MM.1S (cell line): ENCODE results near the gene PLAAT5.

Experiments
- EZH2 ChIP-seq: fragments of 300-600 bp; sonication (generic); optimal IDR thresholded peaks from 2 replicates; pipeline ENCODE3; 2017; ENCODE audit warnings: low read depth, mild to moderate bottlenecking, antibody characterized with exemption, low read length, mixed read lengths
- TF ChIP-seq, protein P1 (sequence below): fragments of 300-600 bp; sonication (generic); IDR thresholded peaks from 2 replicates; pipeline ENCODE4 v1.5.1; 2016; ENCODE audit warnings: antibody characterized with exemption, low read length, mixed read lengths

GRCh38 chr11:63491636-63492372 lies 837 bp upstream of the PLAAT5 start:
- no peak for TF ChIP-seq EZH2
- TF ChIP-seq, protein P1, sequence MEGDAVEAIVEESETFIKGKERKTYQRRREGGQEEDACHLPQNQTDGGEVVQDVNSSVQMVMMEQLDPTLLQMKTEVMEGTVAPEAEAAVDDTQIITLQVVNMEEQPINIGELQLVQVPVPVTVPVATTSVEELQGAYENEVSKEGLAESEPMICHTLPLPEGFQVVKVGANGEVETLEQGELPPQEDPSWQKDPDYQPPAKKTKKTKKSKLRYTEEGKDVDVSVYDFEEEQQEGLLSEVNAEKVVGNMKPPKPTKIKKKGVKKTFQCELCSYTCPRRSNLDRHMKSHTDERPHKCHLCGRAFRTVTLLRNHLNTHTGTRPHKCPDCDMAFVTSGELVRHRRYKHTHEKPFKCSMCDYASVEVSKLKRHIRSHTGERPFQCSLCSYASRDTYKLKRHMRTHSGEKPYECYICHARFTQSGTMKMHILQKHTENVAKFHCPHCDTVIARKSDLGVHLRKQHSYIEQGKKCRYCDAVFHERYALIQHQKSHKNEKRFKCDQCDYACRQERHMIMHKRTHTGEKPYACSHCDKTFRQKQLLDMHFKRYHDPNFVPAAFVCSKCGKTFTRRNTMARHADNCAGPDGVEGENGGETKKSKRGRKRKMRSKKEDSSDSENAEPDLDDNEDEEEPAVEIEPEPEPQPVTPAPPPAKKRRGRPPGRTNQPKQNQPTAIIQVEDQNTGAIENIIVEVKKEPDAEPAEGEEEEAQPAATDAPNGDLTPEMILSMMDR = no peak
